Ascending aorta (tissue), 2 donors: ENCODE measurements around the gene AXL. TPM values are rescaled to one million over a fixed set of nuclear protein-coding genes. Genes with fewer than 3 reads are reported as not detected.
A peak's percentile ranks its signal among the peaks of the same experiment; 100 is the strongest.
"Not testable (repeated sequence)": the region's sequence is repeated elsewhere in the genome, so short reads cannot be mapped to it uniquely, and the experiment has no call there.

ENCODE experiments used
- DNase-seq, 2 donors: peaks; one replicate each; pipeline ENCODE4 v3.0.0-alpha.2; 2019; ENCODE audit warnings: low spot score in 2 of 2
- H3K27ac ChIP-seq, 2 donors: fragments of 200-600 bp; sonication (generic); one replicate each; pipeline ENCODE4 v1.5.1; 2016 to 2017; ENCODE audit warnings: mild to moderate bottlenecking in 1 of 2
- H3K27me3 ChIP-seq: fragments of 200-600 bp; sonication (generic); one replicate; pipeline ENCODE4 v1.5.1; 2017
- H3K36me3 ChIP-seq, 2 donors: fragments of 200-600 bp; sonication (generic); one replicate each; pipeline ENCODE4 v1.5.1; 2016
- H3K4me1 ChIP-seq, 2 donors: fragments of 200-600 bp; sonication (generic); one replicate each; pipeline ENCODE4 v1.5.1; 2016 to 2017; ENCODE audit warnings: mild to moderate bottlenecking in 1 of 2
- H3K4me3 ChIP-seq, 2 donors: fragments of 200-600 bp; sonication (generic); one replicate each; pipeline ENCODE4 v1.5.1; 2016 to 2017; ENCODE audit warnings: mild to moderate bottlenecking in 1 of 2
- H3K9me3 ChIP-seq, 2 donors: fragments of 200-600 bp; sonication (generic); one replicate each; pipeline ENCODE4 v1.5.1; 2016
- CTCF ChIP-seq, 3 experiments: fragments of 200-600 bp in 2 of 3; fragments of 450-650 bp in 1 of 3; sonication (generic) in 2 of 3; IDR thresholded peaks; one replicate each; pipeline ENCODE4 v1.5.1; 2016 to 2019; ENCODE audit warnings: antibody characterized with exemption in 3 of 3, mild to moderate bottlenecking in 1 of 3, moderate library complexity in 1 of 3
- intact Hi-C: fragments of 100-400 bp; cut with DNase I; formaldehyde crosslinking; loops from one replicate; pipeline ENCODE4 v1.15.1; 2023
- total RNA-seq: library from RNA; depleted of rRNA; stranded (reverse); fragments of >200 nt; gene quantifications from one replicate; pipeline ENCODE4 v1.1.0, GENCODE V29; 2016

AXL gene
- total RNA-seq, 1 donor from 2014 or later: 122 TPM

GRCh38 chr19:41194157-41194552 is 24.9 kb upstream of the AXL start:
- Histone ChIP-seq H3K4me1 (no peaks in the 10 kb centered on the region), H3K27me3 (peaks cover 9% of the 10 kb centered on the region), H3K27ac (no peak overlapping the region), H3K9me3 (no peaks in the 10 kb centered on the region), H3K4me3 (no peak overlapping the region), H3K36me3 (no peaks in the 10 kb centered on the region)
- no peak for TF ChIP-seq CTCF (IDR thresholded peaks at IDR 0.05)
- intact Hi-C loops: no loop called here
- DNase-seq: no peak

GRCh38 chr19:41195675-41196497 is 23.1 kb upstream of the AXL start:
- Histone ChIP-seq H3K27me3 (peaks cover 9% of the 10 kb centered on the region), H3K36me3 (no peaks in the 10 kb centered on the region)
- intact Hi-C loops: no loop called here

GRCh38 chr19:41198559-41198958 is 20.5 kb upstream of the AXL start:
- no peaks in the 10 kb centered on the region for H3K27me3 ChIP-seq
- intact Hi-C loops: no loop called here
- no peaks in the 10 kb centered on the region for H3K9me3 ChIP-seq
- no peaks in the 10 kb centered on the region for H3K36me3 ChIP-seq
- no peak overlapping the region for H3K27ac ChIP-seq
- TF ChIP-seq CTCF (IDR thresholded peaks at IDR 0.05): no peak
- no peak for DNase-seq
- no peaks in the 10 kb centered on the region for H3K4me1 ChIP-seq
- H3K4me3 ChIP-seq: no peak overlapping the region

More at GRCh38 chr19:41195675-41196497, 23.1 kb upstream of the AXL start:
- H3K4me1 ChIP-seq: no peaks in the 10 kb centered on the region
- H3K27ac ChIP-seq: no peak overlapping the region
- TF ChIP-seq CTCF (IDR thresholded peaks at IDR 0.05): no peak
- H3K4me3 ChIP-seq: no peak overlapping the region
- no peak for DNase-seq
- H3K9me3 ChIP-seq: no peaks in the 10 kb centered on the region

GRCh38 chr19:41203371-41203770 is 15.7 kb upstream of the AXL start:
- Histone ChIP-seq H3K9me3 (no peaks in the 10 kb centered on the region), H3K36me3 (no peaks in the 10 kb centered on the region), H3K4me1 (no peaks in the 10 kb centered on the region), H3K4me3 (no peak overlapping the region), H3K27me3 (no peaks in the 10 kb centered on the region), H3K27ac (no peak overlapping the region)
- intact Hi-C loops: no loop called here
- no peak for TF ChIP-seq CTCF (IDR thresholded peaks at IDR 0.05)
- DNase-seq: no peak

- not testable (repeated sequence) for H3K4me3 ChIP-seq, H3K27me3 ChIP-seq, H3K27ac ChIP-seq, H3K4me1 ChIP-seq, H3K36me3 ChIP-seq, H3K9me3 ChIP-seq
- peak; percentile 89 to 92 (median 89) for TF ChIP-seq CTCF (IDR thresholded peaks at IDR 0.05)
- intact Hi-C loops: loop anchor here (1.0 to 2.0 kb wide), 3 partner anchors 14 to 104 kb away; partner anchors contain the start of gene AXL
- DNase-seq: peak in 1 of 2 donors; percentile 89
These were observed 14.7 kb upstream of the AXL start for GRCh38 chr19:41204338-41204737.
